ENCODE results near the gene PTPA. TPM values are rescaled to one million over a fixed set of nuclear protein-coding genes. Genes with fewer than 3 reads are reported as not detected.

PTPA gene
- total and polyA plus RNA-seq, 9 of the 15 experiments (the other 6 are each of a cell fraction or from before 2014, with no cell fraction given), result 1.7 to 121 (median 72.6) TPM

DNA sequence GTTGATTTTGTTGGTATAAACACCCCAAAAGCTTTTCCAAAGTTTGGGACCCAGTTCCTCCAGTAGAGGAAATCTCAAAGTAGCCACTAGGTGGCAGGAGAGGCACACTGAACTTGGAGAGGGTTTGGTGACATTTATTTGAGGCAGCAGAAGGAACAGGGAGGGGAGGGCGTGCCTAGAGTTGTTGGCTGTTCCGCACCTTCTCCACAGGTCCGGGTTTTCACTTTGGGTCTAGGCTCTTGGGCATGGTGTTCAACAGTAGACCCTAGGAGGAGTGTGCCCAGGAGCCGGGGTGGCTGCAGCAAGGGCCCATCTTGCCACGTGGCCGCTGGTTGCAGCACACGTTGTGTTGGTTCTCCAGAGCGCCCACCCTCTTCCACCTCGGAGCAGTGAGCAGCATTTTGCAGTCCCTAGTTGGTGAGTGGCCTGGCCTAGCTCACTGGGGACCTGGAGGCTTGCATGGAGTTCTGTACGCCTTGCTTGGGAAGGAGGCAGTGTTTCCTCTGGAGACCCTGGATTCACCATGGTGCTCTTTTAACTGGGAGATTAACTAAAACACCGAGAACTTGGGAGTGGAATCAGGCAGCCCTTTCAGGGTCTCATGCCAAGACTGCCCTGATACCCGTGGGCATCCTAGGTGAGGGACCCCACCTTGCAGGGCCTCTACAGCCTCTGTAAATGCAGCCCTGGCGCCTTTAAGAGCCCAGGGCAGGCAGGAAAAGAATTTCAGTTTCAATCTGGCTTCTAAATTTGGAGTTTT, 28.2 kb downstream of the PTPA start (continued):
- TF ChIP-seq, protein P1, sequence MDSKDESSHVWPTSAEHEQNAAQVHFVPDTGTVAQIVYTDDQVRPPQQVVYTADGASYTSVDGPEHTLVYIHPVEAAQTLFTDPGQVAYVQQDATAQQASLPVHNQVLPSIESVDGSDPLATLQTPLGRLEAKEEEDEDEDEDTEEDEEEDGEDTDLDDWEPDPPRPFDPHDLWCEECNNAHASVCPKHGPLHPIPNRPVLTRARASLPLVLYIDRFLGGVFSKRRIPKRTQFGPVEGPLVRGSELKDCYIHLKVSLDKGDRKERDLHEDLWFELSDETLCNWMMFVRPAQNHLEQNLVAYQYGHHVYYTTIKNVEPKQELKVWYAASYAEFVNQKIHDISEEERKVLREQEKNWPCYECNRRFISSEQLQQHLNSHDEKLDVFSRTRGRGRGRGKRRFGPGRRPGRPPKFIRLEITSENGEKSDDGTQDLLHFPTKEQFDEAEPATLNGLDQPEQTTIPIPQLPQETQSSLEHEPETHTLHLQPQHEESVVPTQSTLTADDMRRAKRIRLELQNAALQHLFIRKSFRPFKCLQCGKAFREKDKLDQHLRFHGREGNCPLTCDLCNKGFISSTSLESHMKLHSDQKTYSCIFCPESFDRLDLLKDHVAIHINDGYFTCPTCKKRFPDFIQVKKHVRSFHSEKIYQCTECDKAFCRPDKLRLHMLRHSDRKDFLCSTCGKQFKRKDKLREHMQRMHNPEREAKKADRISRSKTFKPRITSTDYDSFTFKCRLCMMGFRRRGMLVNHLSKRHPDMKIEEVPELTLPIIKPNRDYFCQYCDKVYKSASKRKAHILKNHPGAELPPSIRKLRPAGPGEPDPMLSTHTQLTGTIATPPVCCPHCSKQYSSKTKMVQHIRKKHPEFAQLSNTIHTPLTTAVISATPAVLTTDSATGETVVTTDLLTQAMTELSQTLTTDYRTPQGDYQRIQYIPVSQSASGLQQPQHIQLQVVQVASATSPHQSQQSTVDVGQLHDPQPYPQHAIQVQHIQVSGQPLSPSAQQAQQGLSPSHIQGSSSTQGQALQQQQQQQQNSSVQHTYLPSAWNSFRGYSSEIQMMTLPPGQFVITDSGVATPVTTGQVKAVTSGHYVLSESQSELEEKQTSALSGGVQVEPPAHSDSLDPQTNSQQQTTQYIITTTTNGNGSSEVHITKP (IDR thresholded peaks at IDR 0.05; ENCODE audit: partially characterized antibody), result no peak
- TF ChIP-seq SIN3B (IDR thresholded peaks at IDR 0.05; ENCODE audit: low read depth) (no peak), NFYB (IDR thresholded peaks at IDR 0.05; ENCODE audit: extremely low read depth, insufficient read length) (no peak), HNRNPK (IDR thresholded peaks at IDR 0.05; ENCODE audit: low read depth, low read length, poor library complexity, severe bottlenecking) (no peak), FOXA1 (IDR thresholded peaks at IDR 0.05; ENCODE audit: borderline replicate concordance) (no peak), FIP1L1 (IDR thresholded peaks at IDR 0.05; ENCODE audit: low read depth, low read length, poor library complexity, severe bottlenecking) (no peak), XRCC3 (IDR thresholded peaks at IDR 0.05) (no peak), ZNF589 (CRISPR knock-in tag; IDR thresholded peaks at IDR 0.05; ENCODE audit: low read depth) (no peak), PTBP1 (IDR thresholded peaks at IDR 0.05; ENCODE audit: low read depth, low read length) (no peak), SOX6 (IDR thresholded peaks at IDR 0.05) (0 out of 2 replicates have a peak, but pooled peaks have one; percentile 21)
- TF ChIP-seq, protein P2, sequence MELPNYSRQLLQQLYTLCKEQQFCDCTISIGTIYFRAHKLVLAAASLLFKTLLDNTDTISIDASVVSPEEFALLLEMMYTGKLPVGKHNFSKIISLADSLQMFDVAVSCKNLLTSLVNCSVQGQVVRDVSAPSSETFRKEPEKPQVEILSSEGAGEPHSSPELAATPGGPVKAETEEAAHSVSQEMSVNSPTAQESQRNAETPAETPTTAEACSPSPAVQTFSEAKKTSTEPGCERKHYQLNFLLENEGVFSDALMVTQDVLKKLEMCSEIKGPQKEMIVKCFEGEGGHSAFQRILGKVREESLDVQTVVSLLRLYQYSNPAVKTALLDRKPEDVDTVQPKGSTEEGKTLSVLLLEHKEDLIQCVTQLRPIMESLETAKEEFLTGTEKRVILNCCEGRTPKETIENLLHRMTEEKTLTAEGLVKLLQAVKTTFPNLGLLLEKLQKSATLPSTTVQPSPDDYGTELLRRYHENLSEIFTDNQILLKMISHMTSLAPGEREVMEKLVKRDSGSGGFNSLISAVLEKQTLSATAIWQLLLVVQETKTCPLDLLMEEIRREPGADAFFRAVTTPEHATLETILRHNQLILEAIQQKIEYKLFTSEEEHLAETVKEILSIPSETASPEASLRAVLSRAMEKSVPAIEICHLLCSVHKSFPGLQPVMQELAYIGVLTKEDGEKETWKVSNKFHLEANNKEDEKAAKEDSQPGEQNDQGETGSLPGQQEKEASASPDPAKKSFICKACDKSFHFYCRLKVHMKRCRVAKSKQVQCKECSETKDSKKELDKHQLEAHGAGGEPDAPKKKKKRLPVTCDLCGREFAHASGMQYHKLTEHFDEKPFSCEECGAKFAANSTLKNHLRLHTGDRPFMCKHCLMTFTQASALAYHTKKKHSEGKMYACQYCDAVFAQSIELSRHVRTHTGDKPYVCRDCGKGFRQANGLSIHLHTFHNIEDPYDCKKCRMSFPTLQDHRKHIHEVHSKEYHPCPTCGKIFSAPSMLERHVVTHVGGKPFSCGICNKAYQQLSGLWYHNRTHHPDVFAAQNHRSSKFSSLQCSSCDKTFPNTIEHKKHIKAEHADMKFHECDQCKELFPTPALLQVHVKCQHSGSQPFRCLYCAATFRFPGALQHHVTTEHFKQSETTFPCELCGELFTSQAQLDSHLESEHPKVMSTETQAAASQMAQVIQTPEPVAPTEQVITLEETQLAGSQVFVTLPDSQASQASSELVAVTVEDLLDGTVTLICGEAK (IDR thresholded peaks at IDR 0.05), result no peak
- TF ChIP-seq, protein P2 (CRISPR knock-in tag; IDR thresholded peaks at IDR 0.05), result no peak
- TF ChIP-seq, protein P3, sequence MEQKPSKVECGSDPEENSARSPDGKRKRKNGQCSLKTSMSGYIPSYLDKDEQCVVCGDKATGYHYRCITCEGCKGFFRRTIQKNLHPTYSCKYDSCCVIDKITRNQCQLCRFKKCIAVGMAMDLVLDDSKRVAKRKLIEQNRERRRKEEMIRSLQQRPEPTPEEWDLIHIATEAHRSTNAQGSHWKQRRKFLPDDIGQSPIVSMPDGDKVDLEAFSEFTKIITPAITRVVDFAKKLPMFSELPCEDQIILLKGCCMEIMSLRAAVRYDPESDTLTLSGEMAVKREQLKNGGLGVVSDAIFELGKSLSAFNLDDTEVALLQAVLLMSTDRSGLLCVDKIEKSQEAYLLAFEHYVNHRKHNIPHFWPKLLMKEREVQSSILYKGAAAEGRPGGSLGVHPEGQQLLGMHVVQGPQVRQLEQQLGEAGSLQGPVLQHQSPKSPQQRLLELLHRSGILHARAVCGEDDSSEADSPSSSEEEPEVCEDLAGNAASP (IDR thresholded peaks at IDR 0.05), result no peak
